ENCODE results near the gene RFXAP. TPM values are rescaled to one million over a fixed set of nuclear protein-coding genes. Genes with fewer than 3 reads are reported as not detected.

The RFXAP gene
- total and polyA plus RNA-seq, 2 donors from 2014 or later: 2.3 to 6.3 TPM

DNA sequence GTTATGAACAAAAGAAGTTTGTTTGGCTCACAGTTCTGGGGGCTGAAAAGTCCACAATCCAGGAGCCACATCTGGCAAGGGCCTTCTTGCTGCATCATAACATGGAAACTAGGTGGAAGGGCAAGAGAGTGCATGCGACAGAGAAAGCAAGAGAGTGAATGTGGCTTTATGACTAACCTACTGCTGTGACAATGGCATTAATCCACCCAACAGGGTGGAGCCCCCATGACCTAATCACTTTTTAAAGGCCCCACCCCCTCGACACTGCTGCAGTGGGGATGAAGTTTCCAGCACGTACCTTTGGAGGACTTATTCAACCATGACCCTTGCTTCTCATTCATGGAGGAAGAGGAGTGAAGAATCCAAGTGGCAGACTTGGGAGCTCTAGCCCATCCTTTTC, 30.0 kb upstream of the RFXAP start:
- no peak for DNase-seq
- TF ChIP-seq CTCF (IDR thresholded peaks at IDR 0.05; ENCODE audit: borderline replicate concordance, extremely low read depth, insufficient read depth): no peak
- Histone ChIP-seq H3K9ac (ENCODE audit: low read length in 3 of 3) (no peak overlapping the region), H3K9me3 (ENCODE audit: control insufficient read depth in 2 of 3, insufficient read depth in 1 of 3, low read length in 3 of 3) (no peaks in the 10 kb centered on the region), H3K27me3 (ENCODE audit: control insufficient read depth, insufficient read depth, low read length) (no peaks in the 10 kb centered on the region), H3K27ac (ENCODE audit: low read depth in 2 of 2, low read length in 2 of 2) (no peak overlapping the region), H3K36me3 (ENCODE audit: control insufficient read depth in 2 of 3, insufficient read depth in 3 of 3, low read length in 3 of 3) (no peaks in the 10 kb centered on the region), H3K4me1 (ENCODE audit: control insufficient read depth in 2 of 3, insufficient read depth in 2 of 3, low read depth in 1 of 3, low read length in 3 of 3) (no peaks in the 10 kb centered on the region), H3K4me3 (ENCODE audit: low read length in 3 of 3) (no peak overlapping the region)
- no peak for FAIRE-seq
- intact Hi-C loops (cut with DNase I): no loop called here

DNA sequence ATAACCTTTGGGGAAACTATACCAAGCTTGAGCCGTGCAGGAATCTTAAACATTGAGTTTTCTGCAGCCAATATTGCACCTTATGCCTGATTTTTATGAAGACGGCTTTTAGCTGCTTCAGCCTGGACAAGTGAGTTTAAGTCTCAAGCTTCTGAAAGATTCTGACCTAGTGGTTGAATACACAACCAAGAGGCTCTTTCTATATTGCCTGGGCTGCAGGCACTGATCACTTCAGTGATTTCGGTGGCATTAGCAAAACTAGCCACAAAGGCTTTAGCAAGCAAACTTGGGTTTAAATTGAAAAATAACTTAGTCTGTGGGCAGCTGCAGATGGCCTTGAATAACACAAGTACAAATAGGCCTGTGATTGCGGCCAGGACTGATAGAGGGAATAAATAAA, 29.3 kb upstream of the RFXAP start:
- no peaks in the 10 kb centered on the region for H3K36me3 ChIP-seq (ENCODE audit: control insufficient read depth in 2 of 3, insufficient read depth in 3 of 3, low read length in 3 of 3)
- H3K4me1 ChIP-seq (ENCODE audit: control insufficient read depth in 2 of 3, insufficient read depth in 2 of 3, low read depth in 1 of 3, low read length in 3 of 3): no peaks in the 10 kb centered on the region
- no peak overlapping the region for H3K9ac ChIP-seq (ENCODE audit: low read length in 3 of 3)
- no peaks in the 10 kb centered on the region for H3K27me3 ChIP-seq (ENCODE audit: control insufficient read depth, insufficient read depth, low read length)
- no peak for TF ChIP-seq CTCF (IDR thresholded peaks at IDR 0.05; ENCODE audit: borderline replicate concordance, extremely low read depth, insufficient read depth)
- DNase-seq: no peak
- intact Hi-C loops (cut with DNase I): no loop called here
- no peak overlapping the region for H3K4me3 ChIP-seq (ENCODE audit: low read length in 3 of 3)
- no peak overlapping the region for H3K27ac ChIP-seq (ENCODE audit: low read depth in 2 of 2, low read length in 2 of 2)
- no peak for FAIRE-seq
- H3K9me3 ChIP-seq (ENCODE audit: control insufficient read depth in 2 of 3, insufficient read depth in 1 of 3, low read length in 3 of 3): no peaks in the 10 kb centered on the region

DNA sequence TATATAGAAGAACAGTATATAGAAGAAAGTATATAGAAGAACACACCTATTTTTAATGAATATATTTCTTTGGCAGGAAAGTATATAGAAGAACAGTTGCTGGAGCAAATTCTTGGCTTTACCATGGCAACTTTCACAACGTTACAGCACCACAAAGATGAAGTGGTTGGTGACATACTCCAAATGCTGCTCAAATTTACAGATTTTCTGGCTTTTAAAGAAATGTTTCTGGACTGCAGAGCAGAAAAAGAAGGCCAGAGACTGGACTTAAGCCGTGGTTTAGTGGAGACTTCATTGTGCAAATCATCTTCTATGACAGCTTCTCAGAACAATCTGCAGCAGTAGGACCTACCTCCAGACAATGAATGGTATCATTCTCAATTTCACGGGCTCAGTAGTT, 24.3 kb upstream of the RFXAP start:
- no peak for DNase-seq

More for the DNA sequence above, 24.3 kb upstream of the RFXAP start:
- Histone ChIP-seq H3K27ac (ENCODE audit: low read depth in 2 of 2, low read length in 2 of 2) (no peak overlapping the region), H3K9me3 (ENCODE audit: control insufficient read depth in 2 of 3, insufficient read depth in 1 of 3, low read length in 3 of 3) (no peaks in the 10 kb centered on the region), H3K4me3 (ENCODE audit: low read length in 3 of 3) (no peak overlapping the region), H3K36me3 (ENCODE audit: control insufficient read depth in 2 of 3, insufficient read depth in 3 of 3, low read length in 3 of 3) (no peaks in the 10 kb centered on the region), H3K4me1 (ENCODE audit: control insufficient read depth in 2 of 3, insufficient read depth in 2 of 3, low read depth in 1 of 3, low read length in 3 of 3) (no peaks in the 10 kb centered on the region), H3K27me3 (ENCODE audit: control insufficient read depth, insufficient read depth, low read length) (no peaks in the 10 kb centered on the region), H3K9ac (ENCODE audit: low read length in 3 of 3) (no peak overlapping the region)
- FAIRE-seq: no peak
- intact Hi-C loops (cut with DNase I): no loop called here
- no peak for TF ChIP-seq CTCF (IDR thresholded peaks at IDR 0.05; ENCODE audit: borderline replicate concordance, extremely low read depth, insufficient read depth)

Data from kidney (tissue), 14 donors.